Omental fat pad (tissue), 4 donors: ENCODE measurements around the gene ZNF438. TPM values are rescaled to one million over a fixed set of nuclear protein-coding genes. Genes with fewer than 3 reads are reported as not detected.

Experiments used
- ATAC-seq: fragments of 150-250 bp; one replicate; pipeline ENCODE4 v1.9.1; 2016; ENCODE audit warnings: mild to moderate bottlenecking, moderate library complexity; ENCODE audit not compliant: low FRiP score
- DNase-seq: peaks from one replicate; pipeline ENCODE4 v3.0.0-alpha.2; 2019; ENCODE audit warnings: low spot score
- CTCF ChIP-seq, 3 donors: fragments of 450-650 bp; IDR thresholded peaks; one replicate each; pipeline ENCODE4 v1.5.1; 2016 to 2017; ENCODE audit warnings: antibody characterized with exemption in 3 of 3, mild to moderate bottlenecking in 3 of 3, moderate library complexity in 2 of 3
- total RNA-seq, 4 donors: library from RNA; depleted of rRNA; stranded (reverse); fragments of >200 nt; gene quantifications; one replicate each; pipeline ENCODE4 v1.1.0, GENCODE V29; 2016

The ZNF438 gene
- total RNA-seq, 4 donors from 2014 or later = 8.9 to 22.9 (median 12.3) TPM

- no peak for TF ChIP-seq CTCF (IDR thresholded peaks at IDR 0.05)
- DNase-seq (no peak), ATAC-seq (no peak)
Measured at GRCh38 chr10:31005895-31006294, 25.8 kb downstream of the ZNF438 start.

DNA sequence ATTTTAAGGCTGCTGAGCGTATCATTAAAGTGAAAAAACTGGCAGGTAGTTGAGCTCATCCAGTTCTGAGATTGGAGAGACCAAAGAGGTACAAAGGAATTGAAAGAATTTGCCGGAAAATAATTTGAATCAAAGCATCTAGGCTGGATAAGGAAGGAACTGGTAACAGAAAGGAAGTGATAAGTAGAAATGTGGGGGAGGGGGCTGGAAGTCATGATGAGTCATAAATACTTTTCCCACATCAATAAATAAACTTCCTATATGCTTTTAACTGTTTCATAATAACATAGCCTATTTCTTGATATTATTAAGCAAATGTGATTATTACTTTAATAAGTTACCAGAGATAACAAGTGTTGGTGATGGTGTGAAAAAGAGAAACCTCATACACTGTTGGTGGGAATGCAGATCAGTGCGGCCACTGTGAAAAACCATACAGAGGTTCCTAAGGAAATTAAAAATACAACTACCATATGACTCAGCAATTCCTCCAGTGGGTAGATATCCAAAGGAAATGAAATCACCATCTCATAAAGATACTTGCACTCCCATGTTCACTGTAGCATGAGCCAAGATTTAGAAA is 27.0 kb downstream of the ZNF438 start:
- DNase-seq = no peak
- ATAC-seq = peak; percentile 15
- TF ChIP-seq CTCF (IDR thresholded peaks at IDR 0.05) = no peak

DNA sequence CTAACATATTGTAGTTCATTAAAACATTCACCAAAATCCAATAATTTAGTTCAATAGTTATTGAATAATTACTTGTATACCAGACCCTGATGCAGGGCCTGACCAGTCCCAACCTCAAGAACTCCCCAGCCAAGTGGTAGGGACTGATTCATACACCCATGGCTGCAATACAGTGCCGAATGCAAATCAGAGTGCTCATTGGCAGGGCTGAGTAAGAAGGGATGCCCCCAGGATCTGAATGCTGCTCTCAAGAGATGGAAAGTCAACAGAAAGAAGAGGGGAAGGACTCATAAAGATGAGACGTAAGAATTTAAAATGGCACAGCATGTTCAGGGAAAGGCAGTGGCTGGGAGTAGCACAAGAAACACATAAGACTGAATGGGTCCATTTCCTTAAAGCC is 29.9 kb downstream of the ZNF438 start:
- no peak for ATAC-seq
- TF ChIP-seq CTCF (IDR thresholded peaks at IDR 0.05) = no peak
- DNase-seq = no peak

GRCh38 chr10:31000867-31001266 is 30.8 kb downstream of the ZNF438 start:
- DNase-seq (no peak), ATAC-seq (no peak)
- TF ChIP-seq CTCF (IDR thresholded peaks at IDR 0.05) = no peak

- DNase-seq (no peak), ATAC-seq (no peak)
- TF ChIP-seq CTCF (IDR thresholded peaks at IDR 0.05) = no peak
Measured at GRCh38 chr10:31000071-31000782, 31.4 kb downstream of the ZNF438 start.

DNA sequence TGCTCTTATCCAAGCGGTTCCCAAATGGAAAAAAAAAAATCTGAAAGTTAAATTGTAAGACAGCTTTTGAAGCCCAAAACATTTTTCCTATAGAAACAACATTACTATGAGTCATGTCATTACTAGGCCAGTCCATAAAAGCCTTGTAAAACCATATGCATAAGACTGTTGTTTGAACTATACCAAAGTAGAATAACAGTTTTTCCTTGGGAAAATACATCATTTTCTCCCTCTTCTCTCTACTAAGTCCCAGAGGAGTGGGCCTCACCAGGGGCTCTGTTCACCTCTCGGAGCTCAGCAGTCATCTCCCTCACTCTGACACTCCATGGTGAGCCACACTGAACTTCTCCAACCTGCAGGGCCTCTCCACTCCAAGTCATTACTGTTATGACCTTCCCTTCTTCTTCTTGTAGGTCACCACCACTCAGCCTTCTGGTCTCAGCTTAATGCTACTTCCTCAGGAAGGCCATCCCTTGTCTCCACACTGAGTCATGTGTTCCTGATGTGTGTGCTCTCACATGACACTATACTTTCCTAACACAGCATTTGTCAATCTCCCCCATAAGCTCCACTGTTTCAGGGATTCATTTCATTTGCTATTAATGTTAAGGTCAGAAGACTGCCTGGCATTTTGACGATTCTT is 32.5 kb downstream of the ZNF438 start:
- DNase-seq = no peak
- no peak for TF ChIP-seq CTCF (IDR thresholded peaks at IDR 0.05)

More for the DNA sequence above, 32.5 kb downstream of the ZNF438 start:
- ATAC-seq = peak; percentile 73
